GM23338 (cell line): ENCODE results near the gene GGA2. TPM values are rescaled to one million over a fixed set of nuclear protein-coding genes. Genes with fewer than 3 reads are reported as not detected.

Source experiments
- ATAC-seq: fragments of 200-7000 bp; cut with Tn5 transposase; 3 replicates; pipeline ENCODE4 v1.9.1; 2020
- DNase-seq: peaks from one replicate; pipeline ENCODE4 v3.0.0-alpha.2; 2015; ENCODE audit warnings: low spot score
- H2AFZ ChIP-seq: fragments of 200-600 bp; sonication (generic); 2 replicates; pipeline ENCODE4 v1.8.0; 2016; ENCODE audit warnings: antibody characterized with exemption, mild to moderate bottlenecking, moderate library complexity
- H3F3A ChIP-seq: fragments of 200-600 bp; sonication (generic); replicated peaks from 2 replicates; pipeline ENCODE4 v1.8.0; 2017; ENCODE audit warnings: antibody characterized with exemption, mixed run types, low read depth
- H3K27ac ChIP-seq: fragments of 200-600 bp; sonication (generic); 2 replicates; pipeline ENCODE4 v1.6.1; 2016; ENCODE audit warnings: low read depth
- H3K27me3 ChIP-seq: fragments of 200-600 bp; sonication (generic); 2 replicates; pipeline ENCODE4 v1.8.0; 2016; ENCODE audit warnings: mild to moderate bottlenecking, mixed run types, moderate library complexity; ENCODE audit not compliant: insufficient read depth
- H3K36me3 ChIP-seq: fragments of 200-600 bp; sonication (generic); 2 replicates; pipeline ENCODE4 v1.8.0; 2016; ENCODE audit warnings: mild to moderate bottlenecking; ENCODE audit not compliant: insufficient read depth
- H3K4me1 ChIP-seq: fragments of 200-600 bp; sonication (generic); 2 replicates; pipeline ENCODE4 v1.8.0; 2016; ENCODE audit warnings: mild to moderate bottlenecking, moderate library complexity; ENCODE audit not compliant: insufficient read depth
- H3K4me2 ChIP-seq: fragments of 200-600 bp; sonication (generic); 2 replicates; pipeline ENCODE4 v1.7.1; 2017; ENCODE audit warnings: mixed run types
- H3K4me3 ChIP-seq: fragments of 200-600 bp; sonication (generic); 2 replicates; pipeline ENCODE4 v1.6.1; 2016; ENCODE audit warnings: mixed run types
- H3K79me2 ChIP-seq: fragments of 200-600 bp; sonication (generic); replicated peaks from 2 replicates; pipeline ENCODE4 v1.8.0; 2017; ENCODE audit warnings: mild to moderate bottlenecking; ENCODE audit not compliant: insufficient read depth
- H3K9me2 ChIP-seq: fragments of 200-600 bp; sonication (generic); 2 replicates; pipeline ENCODE4 v1.8.0; 2017; ENCODE audit not compliant: insufficient read depth
- H4K20me1 ChIP-seq: fragments of 200-600 bp; sonication (generic); replicated peaks from 2 replicates; pipeline ENCODE4 v1.8.0; 2017; ENCODE audit warnings: mild to moderate bottlenecking; ENCODE audit not compliant: insufficient read depth
- H3K27ac Mint-ChIP-seq: 2 replicates; pipeline ENCODE4 v1.8.0; 2020; ENCODE audit warnings: inconsistent platforms, mild to moderate bottlenecking, moderate library complexity, mixed read lengths
- H3K27me3 Mint-ChIP-seq: 3 replicates; pipeline ENCODE4 v1.8.0; 2022; ENCODE audit warnings: low read depth, mild to moderate bottlenecking, moderate library complexity, mixed read lengths, inconsistent platforms; ENCODE audit not compliant: insufficient read depth, poor library complexity
- H3K36me3 Mint-ChIP-seq: 3 replicates; pipeline ENCODE4 v1.8.0; 2021; ENCODE audit warnings: low read depth, mild to moderate bottlenecking, inconsistent platforms, moderate library complexity, mixed read lengths
- H3K4me1 Mint-ChIP-seq: 3 replicates; pipeline ENCODE4 v1.8.0; 2020; ENCODE audit warnings: mild to moderate bottlenecking, inconsistent platforms, mixed read lengths
- H3K4me3 Mint-ChIP-seq: 3 replicates; pipeline ENCODE4 v1.8.0; 2021; ENCODE audit warnings: moderate library complexity, mild to moderate bottlenecking, inconsistent platforms, mixed read lengths
- H3K9me3 Mint-ChIP-seq: 3 replicates; pipeline ENCODE4 v1.8.0; 2020; ENCODE audit warnings: moderate library complexity, mild to moderate bottlenecking, inconsistent platforms, mixed read lengths
- CREB1 ChIP-seq: fragments of 250-450 bp; sonication (Bioruptor Pico); IDR thresholded peaks from 2 replicates; pipeline ENCODE4 v1.5.0; 2020; ENCODE audit warnings: low read depth, mild to moderate bottlenecking, moderate library complexity
- CTCF ChIP-seq, 2 experiments: fragments of 200-600 bp in 1 of 2; sonication (generic) in 1 of 2; conservative IDR thresholded peaks; 2 replicates each; pipeline versions ENCODE4 v1.5.1 to v1.6.1; 2016 to 2017; ENCODE audit warnings: antibody characterized with exemption in 2 of 2, low read depth in 2 of 2, mild to moderate bottlenecking in 2 of 2, moderate library complexity in 1 of 2
- ETS1 ChIP-seq: IDR thresholded peaks from 2 replicates; pipeline ENCODE4 v1.6.1; 2016; ENCODE audit warnings: antibody characterized with exemption
- EZH2 ChIP-seq: fragments of 200-600 bp; sonication (generic); IDR thresholded peaks from one replicate; pipeline ENCODE4 v1.8.0; 2017; ENCODE audit warnings: antibody characterized with exemption, mild to moderate bottlenecking, low read depth; ENCODE audit not compliant: unreplicated experiment
- EZH2phosphoT487 ChIP-seq: fragments of 200-600 bp; sonication (generic); IDR thresholded peaks from one replicate; pipeline ENCODE4 v1.8.1; 2018; ENCODE audit warnings: antibody characterized with exemption; ENCODE audit not compliant: unreplicated experiment
- JUNB ChIP-seq: IDR thresholded peaks from one replicate; pipeline ENCODE4 v1.6.1; 2016; ENCODE audit warnings: antibody characterized with exemption; ENCODE audit not compliant: unreplicated experiment
- NANOG ChIP-seq: IDR thresholded peaks from 2 replicates; pipeline ENCODE4 v1.6.1; 2016; ENCODE audit warnings: antibody characterized with exemption, borderline replicate concordance
- POLR2AphosphoS5 ChIP-seq: IDR thresholded peaks from 2 replicates; pipeline ENCODE4 v1.6.1; 2016; ENCODE audit warnings: antibody characterized with exemption, low read depth
- REST ChIP-seq: IDR thresholded peaks from one replicate; pipeline ENCODE4 v1.6.1; 2018; ENCODE audit warnings: antibody characterized with exemption; ENCODE audit not compliant: unreplicated experiment
- STAT1 ChIP-seq: IDR thresholded peaks from one replicate; pipeline ENCODE4 v1.6.1; 2016; ENCODE audit warnings: antibody characterized with exemption; ENCODE audit not compliant: unreplicated experiment
- ZNF114 ChIP-seq: fragments of 250-450 bp; sonication (Bioruptor Pico); IDR thresholded peaks from 2 replicates; pipeline ENCODE4 v1.5.0; 2020; ENCODE audit warnings: mild to moderate bottlenecking, moderate library complexity
- ZNF331 ChIP-seq: fragments of 250-450 bp; sonication (Bioruptor Pico); IDR thresholded peaks from 2 replicates; pipeline ENCODE4 v1.5.0; 2020; ENCODE audit warnings: low read depth, mild to moderate bottlenecking, moderate library complexity
- ZNF462 ChIP-seq: fragments of 250-450 bp; sonication (Bioruptor Pico); IDR thresholded peaks from 2 replicates; pipeline ENCODE4 v1.5.0; 2020; ENCODE audit warnings: mild to moderate bottlenecking, moderate library complexity
- polyA plus RNA-seq: library from polyadenylated mRNA; unstranded; fragments of >200 nt; fragmentation: Nextera tagmentation; extraction: Ambion mirVana; gene quantifications from 2 replicates; pipeline ENCODE4 v1.2.1, GENCODE V29; 2016
- total RNA-seq: library from RNA; depleted of rRNA; stranded (reverse); fragments of >200 nt; shearing (Covaris generic); gene quantifications from 2 replicates; pipeline ENCODE4 v1.2.3, GENCODE V29; 2014

The GGA2 gene
- total and polyA plus RNA-seq, 2 experiments from 2014 or later = 40.3 to 76.6 TPM

GRCh38 chr16:23516366-23517137, 6.3 kb upstream of the GGA2 start:
- Histone ChIP-seq H3K36me3 (no peaks in the 10 kb centered on the region; the same call in 1 of the 2 replicates), H3K4me3 (no peak overlapping the region), H3K4me1 (no peaks in the 10 kb centered on the region), H3K27me3 (no peaks in the 10 kb centered on the region), H3K79me2 (no peaks in the 10 kb centered on the region), H3K27ac (no peak overlapping the region), H2AFZ (no peak overlapping the region), H3K4me2 (no peak overlapping the region), H3F3A (no peaks in the 10 kb centered on the region), H3K9me2 (no peaks in the 10 kb centered on the region), H4K20me1 (no peaks in the 10 kb centered on the region; the same call in 1 of the 2 replicates)
- no peak overlapping the region for H3K27ac Mint-ChIP-seq
- peaks cover 25% of the 10 kb centered on the region for H3K36me3 Mint-ChIP-seq
- no peaks in the 10 kb centered on the region for H3K4me1 Mint-ChIP-seq
- H3K27me3 Mint-ChIP-seq = no peaks in the 10 kb centered on the region
- no peak for DNase-seq
- no peak for TF ChIP-seq ZNF114 (CRISPR knock-in tag)
- no peak for TF ChIP-seq CREB1 (CRISPR knock-in tag)
- no peak for TF ChIP-seq EZH2
- no peak for TF ChIP-seq CTCF (conservative IDR thresholded peaks at IDR 0.05; ENCODE audit: low read depth in 2 of 2)
- no peak for TF ChIP-seq JUNB
- no peak for TF ChIP-seq EZH2phosphoT487
- no peak for TF ChIP-seq ZNF331
- no peak for TF ChIP-seq NANOG
- no peak for TF ChIP-seq STAT1
- TF ChIP-seq REST = no peak
- TF ChIP-seq POLR2AphosphoS5 = no peak
- TF ChIP-seq ETS1 = no peak
- TF ChIP-seq ZNF462 (CRISPR knock-in tag) = no peak
- no peaks in the 10 kb centered on the region; the same call in 2 of the 3 replicates for H3K9me3 Mint-ChIP-seq
- H3K4me3 Mint-ChIP-seq = no peak overlapping the region; the same call in 2 of the 3 replicates
- ATAC-seq = no peak
